Measurements from ENCODE around the gene EML4.

The EML4 gene

DNA sequence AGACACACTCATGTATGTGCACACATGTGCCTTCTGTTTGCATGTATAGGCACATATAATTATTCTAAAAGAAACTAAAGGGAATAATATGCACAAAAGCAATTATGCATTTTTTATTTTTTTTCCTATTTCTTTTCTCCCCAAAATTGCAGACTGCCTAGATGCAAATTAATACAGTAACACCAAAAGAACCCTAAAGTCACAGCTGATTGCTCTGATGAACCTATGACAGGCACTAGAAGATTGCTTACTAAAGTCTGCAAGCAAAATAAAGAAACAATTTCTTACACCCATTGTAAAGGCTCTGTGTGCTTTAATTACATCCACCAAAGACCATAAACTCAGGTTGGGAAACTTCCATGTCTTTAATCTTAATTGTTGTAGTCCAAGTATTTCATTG, 7.7 kb upstream of the EML4 start:
- TF ChIP-seq, protein P1, sequence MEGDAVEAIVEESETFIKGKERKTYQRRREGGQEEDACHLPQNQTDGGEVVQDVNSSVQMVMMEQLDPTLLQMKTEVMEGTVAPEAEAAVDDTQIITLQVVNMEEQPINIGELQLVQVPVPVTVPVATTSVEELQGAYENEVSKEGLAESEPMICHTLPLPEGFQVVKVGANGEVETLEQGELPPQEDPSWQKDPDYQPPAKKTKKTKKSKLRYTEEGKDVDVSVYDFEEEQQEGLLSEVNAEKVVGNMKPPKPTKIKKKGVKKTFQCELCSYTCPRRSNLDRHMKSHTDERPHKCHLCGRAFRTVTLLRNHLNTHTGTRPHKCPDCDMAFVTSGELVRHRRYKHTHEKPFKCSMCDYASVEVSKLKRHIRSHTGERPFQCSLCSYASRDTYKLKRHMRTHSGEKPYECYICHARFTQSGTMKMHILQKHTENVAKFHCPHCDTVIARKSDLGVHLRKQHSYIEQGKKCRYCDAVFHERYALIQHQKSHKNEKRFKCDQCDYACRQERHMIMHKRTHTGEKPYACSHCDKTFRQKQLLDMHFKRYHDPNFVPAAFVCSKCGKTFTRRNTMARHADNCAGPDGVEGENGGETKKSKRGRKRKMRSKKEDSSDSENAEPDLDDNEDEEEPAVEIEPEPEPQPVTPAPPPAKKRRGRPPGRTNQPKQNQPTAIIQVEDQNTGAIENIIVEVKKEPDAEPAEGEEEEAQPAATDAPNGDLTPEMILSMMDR (IDR thresholded peaks at IDR 0.05; ENCODE audit: low read depth, low read length): no peak
- H3K4me3 ChIP-seq (ENCODE audit: low read depth, low read length): no peak overlapping the region

DNA sequence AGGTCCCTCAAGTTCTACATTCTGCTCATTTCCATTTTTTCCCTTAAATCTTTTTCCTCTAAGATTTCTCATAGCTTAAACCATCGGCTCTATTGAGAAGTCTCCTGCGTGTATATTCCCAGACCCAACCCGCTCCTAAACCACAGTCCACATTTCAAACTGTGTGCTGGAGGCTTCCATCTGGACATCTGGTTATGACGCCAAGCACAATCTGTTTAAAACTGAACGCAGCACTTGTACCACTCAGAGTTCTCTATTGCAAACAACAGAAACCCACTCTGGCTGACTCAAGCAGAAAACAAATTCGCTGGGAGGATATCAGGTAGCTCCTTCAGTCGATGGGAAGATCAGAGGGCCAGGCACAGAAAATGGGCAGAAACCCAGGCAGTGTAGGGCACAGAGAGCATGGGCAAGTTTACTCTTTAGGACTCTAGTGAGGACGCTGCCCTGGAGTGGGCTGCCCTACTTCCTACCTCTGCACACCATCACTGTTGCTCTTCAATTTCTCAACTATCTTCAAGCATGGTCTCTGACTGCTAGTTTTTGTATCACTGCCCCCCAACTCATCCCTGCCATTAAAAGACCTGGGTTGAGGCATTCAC, 5.6 kb upstream of the EML4 start:
- TF ChIP-seq, protein P1 (IDR thresholded peaks at IDR 0.05; ENCODE audit: low read depth, low read length): no peak
- peak overlapping the region; percentile 27 for H3K4me3 ChIP-seq (ENCODE audit: low read depth, low read length)

DNA sequence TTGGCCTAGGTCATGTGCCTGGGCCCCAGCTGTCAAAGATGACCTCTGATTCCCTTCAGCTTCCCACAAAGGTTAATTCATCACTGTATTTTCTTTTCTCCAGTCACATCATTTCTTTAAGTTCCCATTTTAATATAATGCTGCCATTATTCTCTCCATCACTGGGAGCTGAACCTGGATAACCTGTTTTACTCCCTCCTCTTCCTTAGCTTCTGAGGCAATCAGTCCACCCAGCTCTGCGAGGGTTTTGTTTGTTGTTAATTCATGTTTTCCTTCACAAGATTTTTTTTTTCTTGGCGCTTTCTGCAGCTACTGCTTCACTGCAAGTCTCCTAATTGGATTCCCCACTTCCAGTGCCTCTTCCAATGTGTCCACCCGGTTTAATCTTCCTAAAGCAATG, 5.1 kb upstream of the EML4 start:
- H3K4me3 ChIP-seq (ENCODE audit: low read depth, low read length): no peak overlapping the region
- TF ChIP-seq, protein P1 (IDR thresholded peaks at IDR 0.05; ENCODE audit: low read depth, low read length): no peak

DNA sequence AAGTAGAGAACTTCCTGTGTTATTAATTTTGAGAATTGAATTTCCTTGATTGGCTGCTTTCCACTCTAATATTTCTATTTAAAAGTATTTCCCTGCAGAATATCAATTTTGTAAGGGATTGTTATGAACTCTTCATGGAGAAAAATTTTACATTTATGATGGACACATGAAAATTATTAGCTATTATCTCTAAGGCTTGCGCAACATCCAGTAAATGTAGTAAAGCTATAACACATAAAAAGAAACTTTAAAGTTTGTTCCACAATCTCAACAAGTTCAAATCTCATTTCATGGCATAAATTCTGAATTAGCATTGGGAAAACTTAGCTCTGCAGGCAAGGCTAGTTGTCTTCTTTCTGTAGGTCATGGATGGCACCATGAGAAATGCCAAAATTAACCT, 4.2 kb upstream of the EML4 start:
- H3K4me3 ChIP-seq (ENCODE audit: low read depth, low read length): no peak overlapping the region
- TF ChIP-seq, protein P1 (IDR thresholded peaks at IDR 0.05; ENCODE audit: low read depth, low read length): no peak

DNA sequence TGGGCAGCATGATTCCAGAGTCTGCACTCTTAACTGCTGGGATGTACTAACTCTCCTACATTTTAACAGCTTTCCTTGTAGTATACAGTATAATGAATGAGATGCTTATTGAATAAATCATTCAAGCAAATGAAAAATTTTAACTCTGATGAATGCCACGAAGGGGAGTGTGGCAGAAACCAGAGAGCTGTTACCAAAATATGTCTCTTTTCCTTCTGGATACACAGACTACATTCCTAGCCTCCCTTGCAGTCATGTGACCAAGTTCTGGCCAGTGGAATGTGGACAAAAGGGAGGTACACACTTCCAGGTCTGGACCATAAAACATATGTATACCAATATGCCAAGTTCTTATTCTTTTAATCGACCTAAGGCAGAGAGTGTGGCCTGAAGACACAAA, 1.7 kb upstream of the EML4 start:
- H3K4me3 ChIP-seq (ENCODE audit: low read depth, low read length): no peak overlapping the region
- TF ChIP-seq, protein P1 (IDR thresholded peaks at IDR 0.05; ENCODE audit: low read depth, low read length): no peak

DNA sequence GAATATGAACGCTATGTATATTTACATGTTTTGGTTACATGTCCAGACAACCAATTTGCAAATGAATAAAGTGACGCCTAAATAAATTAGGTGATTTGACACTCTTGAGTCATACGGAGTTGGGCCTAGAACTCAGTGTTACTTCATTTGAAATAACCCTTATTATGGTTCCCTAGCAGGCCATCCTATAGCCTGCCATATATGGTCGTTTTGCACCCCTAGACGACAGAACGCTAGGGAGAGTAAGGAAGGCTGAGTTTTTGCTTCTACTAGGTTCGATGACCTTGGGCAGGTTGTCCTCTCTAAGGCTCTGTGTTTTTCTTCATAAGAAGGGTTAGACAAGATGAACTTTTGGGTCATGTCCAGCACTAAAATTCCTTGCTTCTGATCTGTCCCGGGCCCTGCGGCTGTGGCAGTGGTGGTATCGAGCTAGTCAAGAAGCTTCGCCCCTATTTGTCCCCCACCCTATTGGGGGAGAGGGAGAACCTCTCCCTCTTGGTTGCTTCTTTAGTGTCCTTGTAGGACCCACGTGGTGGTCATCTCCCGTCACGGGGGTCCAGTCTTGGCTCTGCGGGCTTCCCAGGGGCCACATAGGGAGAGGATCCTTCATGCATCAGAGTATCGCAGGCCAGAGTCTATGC, 574 bp upstream of the EML4 start:
- TF ChIP-seq, protein P1 (IDR thresholded peaks at IDR 0.05; ENCODE audit: low read depth, low read length): no peak
- H3K4me3 ChIP-seq (ENCODE audit: low read depth, low read length): no peak overlapping the region

DNA sequence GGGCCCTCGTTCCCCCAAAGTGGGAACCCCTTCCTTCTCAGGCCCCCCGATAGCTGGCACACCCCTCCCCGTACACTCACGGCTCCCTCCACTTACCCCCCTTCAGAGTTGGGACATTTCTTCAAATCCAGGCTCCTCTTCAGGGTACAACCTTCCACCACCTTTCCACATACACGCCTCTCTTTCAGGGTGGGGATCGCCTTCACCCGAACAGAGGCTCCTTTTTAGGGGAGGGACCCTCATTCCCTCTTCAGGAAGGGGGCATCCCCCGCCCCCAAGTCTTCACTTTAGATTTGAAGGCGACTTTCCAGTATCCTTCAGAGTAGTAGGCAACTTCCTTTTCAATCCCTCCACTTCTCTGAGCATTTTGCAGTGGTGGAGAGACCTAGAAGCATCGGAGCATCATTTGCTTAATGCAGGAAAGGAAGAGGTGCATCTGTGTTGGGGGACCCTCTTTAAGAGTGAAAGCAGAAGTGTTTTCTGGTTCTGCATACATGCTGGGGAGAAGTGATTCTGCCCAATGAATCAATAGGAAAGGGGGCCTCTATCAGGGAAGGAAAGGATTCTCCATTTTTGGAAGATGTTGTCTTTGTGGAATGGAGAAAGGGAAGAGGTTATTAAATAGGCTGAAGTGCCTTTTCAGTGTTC, 845 bp downstream of the EML4 start:
- peak overlapping the region; percentile 78 for H3K4me3 ChIP-seq (ENCODE audit: low read depth, low read length)
- TF ChIP-seq, protein P1 (IDR thresholded peaks at IDR 0.05; ENCODE audit: low read depth, low read length): no peak
